ENCODE results near the gene YY1.

DNA sequence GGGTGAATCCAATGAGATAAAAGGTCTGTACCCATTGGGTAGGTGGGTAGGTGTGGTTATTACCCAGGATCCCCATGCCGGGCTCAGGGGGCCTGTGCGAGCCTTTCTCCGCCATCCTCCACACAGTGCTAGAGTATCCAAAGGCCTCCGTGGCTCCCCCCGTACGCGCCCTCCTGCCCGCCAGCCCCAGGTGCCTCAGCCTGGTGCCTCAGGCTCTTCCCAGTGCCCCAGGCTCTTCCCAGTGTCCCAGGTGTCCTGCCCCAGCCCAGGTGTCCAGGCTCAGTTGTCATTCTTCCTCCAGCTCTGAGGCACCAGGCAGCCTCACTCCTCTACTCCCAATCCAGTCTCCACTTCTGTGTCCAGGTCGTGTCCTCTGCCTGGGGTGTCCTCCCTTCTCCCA, 27.6 kb upstream of the YY1 start:
- TF ChIP-seq CTCF (IDR thresholded peaks at IDR 0.05) (no peak), POLR2A (IDR thresholded peaks at IDR 0.05) (no peak)

Data from uterus (tissue), 2 donors.